HS-27A (cell line): ENCODE measurements around the gene BPIFB1.

Experiments used
- DNase-seq: peaks from one replicate; pipeline ENCODE4 v3.0.0-alpha.2; 2012; ENCODE audit warnings: low read depth, missing footprints

BPIFB1 gene

GRCh38 chr20:33325350-33325749, 42.3 kb downstream of the BPIFB1 start:
- no peak for DNase-seq

- no peak for DNase-seq
Observed at GRCh38 chr20:33328157-33329137, 45.4 kb downstream of the BPIFB1 start.

- DNase-seq: no peak
Observed at GRCh38 chr20:33332905-33333456, 50.0 kb downstream of the BPIFB1 start.

DNA sequence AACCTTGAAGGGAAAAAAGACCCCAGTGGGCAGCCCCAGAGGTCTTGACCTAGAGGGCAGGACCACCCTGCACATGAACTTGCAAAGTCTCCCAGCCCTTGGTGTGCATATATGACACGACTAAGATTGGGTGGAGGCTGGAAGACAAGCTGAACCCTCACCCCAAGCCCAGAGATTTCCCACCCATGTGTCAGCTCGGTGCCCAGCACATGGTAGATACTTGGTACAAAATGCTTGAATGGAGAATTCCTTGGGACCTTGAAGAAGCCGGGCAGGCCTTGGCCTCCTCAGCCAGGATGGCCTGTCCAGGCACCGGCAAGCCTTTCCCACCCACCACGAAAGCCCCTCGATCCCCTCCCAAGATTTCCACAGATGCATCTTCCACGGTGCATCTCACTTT, 50.6 kb downstream of the BPIFB1 start:
- DNase-seq: no peak

DNA sequence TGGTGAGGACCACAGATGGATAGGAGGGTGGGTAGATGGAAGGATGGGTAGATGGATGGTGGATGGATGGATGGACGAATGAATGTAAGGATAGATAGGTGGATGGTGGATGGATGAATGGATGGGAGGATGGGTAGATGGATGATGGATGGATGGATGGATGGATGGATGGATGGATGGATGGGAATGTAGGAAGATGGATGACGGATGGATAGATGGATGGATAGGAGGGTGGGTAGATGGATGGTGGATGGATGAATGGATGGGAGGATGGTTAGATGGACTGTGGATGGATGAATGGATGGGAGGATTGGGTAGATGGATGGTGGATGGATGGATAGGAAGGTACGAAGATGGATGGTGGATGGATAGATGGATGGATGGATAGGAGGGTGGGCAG, 51.1 kb downstream of the BPIFB1 start:
- DNase-seq: no peak

DNA sequence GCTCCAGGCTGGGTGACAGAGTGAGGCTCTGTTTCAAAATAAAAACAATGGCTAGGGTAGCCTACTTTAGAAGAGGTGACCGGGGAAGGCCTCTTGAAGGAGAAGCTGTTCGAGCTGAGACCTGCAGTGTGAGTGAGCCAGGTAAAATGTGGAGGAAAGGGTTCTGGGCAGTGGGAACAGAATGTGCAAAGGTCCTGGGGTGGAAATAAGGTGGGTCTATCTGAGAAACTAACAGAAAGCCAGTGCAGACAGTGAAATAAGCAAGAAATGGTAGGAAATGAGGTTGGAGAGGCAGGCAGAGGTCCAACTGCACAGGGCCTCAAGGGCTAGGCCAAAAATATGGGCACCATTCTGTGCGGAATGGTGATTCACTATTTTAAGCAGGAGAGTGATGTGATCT, 53.4 kb downstream of the BPIFB1 start:
- no peak for DNase-seq

DNA sequence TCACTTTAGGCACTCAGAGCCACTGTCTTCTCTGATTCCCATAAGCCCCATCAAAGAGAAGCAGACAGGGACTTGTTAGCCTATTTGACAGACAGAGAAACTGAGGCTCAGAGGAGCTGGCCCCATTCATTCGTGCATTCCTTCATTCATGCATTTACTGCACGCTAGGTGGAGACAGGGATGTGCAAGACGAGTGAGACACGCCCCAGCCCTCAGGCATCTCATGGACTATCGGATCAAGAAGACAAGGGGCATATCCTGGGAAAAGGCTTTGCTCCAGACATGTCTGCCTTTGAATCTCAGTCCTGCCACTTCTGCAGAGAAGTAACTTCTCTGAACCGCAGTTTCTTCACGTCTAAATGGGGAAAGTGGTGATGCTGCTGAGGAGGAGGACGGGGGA, 54.1 kb downstream of the BPIFB1 start:
- DNase-seq: no peak

DNA sequence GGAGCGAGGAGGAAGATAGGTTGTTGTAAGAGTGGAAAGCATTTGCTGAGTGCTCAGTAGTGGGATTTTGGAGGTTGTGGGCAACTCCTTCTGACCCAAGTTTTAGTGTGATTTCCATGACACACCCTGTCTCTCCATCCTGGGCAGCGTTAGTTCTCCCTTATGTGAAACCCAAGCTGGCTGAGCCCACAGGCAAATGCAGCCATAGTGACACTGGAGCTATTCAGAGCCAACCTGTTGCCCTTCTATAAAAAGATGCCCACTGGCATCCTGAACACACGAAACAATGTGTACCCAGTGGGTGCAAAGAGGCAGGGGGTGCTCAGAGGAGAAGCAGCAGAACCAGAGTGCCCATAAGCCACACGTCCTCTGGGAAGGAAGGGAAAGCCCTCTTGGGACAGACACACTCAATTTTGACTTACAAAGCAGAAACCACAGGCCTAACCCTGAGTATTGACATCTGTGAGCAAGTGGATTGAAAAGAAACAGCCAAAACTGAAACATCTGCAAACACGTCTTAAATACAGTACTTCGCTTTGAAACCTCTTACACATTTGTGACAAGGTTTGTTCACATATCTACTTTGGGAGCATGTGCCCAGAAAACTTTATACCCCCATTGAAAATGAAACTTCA, 54.6 kb downstream of the BPIFB1 start:
- DNase-seq: no peak

GRCh38 chr20:33338467-33339258, 55.6 kb downstream of the BPIFB1 start:
- DNase-seq: no peak

GRCh38 chr20:33339515-33340058, 56.6 kb downstream of the BPIFB1 start:
- DNase-seq: no peak

DNA sequence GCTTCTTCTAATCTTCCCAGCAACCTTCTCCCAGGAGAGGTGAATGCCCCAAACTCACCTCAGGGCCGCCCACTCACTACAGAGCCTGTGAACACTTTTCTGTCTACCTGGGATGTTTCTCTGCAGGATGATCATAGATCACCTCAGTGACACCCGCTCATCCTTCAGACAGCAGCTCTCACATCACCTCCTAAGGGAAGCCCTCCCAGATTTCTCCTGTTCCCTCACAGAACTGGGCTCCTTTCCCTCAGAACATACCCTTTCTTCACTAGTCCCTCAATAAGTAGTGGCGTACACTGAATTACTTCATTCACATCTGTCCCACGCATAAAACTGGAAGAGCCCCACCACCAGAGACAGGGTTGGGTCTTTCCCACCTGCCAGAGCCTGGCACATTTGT, 60.5 kb downstream of the BPIFB1 start:
- DNase-seq: no peak

GRCh38 chr20:33345342-33345741, 62.3 kb downstream of the BPIFB1 start:
- no peak for DNase-seq

GRCh38 chr20:33348136-33348937, 65.3 kb downstream of the BPIFB1 start:
- DNase-seq: no peak

- no peak for DNase-seq
Observed at GRCh38 chr20:33349493-33349892, 66.5 kb downstream of the BPIFB1 start.

DNA sequence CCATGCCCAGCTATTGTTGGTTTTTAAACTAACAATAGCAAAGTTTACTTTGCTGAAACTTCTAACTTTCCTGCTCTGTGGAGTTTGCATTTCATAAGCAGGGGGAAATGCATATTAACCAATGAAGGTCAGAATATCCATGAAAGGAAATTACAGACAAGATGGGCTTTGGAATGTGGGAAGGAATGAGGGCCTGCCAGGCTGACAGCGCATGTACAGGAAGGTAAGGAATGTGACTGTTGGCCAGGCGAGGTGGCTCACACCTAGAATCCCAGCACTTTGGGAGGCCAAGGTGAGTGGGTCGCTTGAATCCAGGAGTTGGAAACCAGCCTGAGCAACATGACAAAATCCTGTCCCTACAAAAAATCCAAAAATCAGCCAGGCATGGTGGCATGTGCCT, 68.7 kb downstream of the BPIFB1 start:
- no peak for DNase-seq

- no peak for DNase-seq
Observed at GRCh38 chr20:33352258-33353012, 69.4 kb downstream of the BPIFB1 start.

DNA sequence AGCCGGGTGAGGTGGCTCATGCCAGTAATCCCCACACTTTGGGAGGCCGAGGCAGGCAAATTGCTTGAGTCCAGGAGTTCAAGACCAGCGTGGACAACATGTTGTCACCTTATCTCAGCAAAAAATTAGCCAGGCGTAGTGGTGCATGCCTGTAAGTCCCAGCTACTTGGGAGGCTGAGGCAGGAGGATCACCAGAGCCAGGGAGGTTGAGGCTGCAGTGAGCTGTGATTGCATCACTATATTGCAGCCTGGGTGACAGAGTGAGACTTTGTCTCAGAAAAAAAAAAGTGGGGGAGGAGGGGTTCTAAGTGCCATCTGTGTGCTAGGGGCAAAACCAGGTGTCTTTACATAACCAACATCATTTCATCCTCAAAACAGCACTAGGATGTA, 70.0 kb downstream of the BPIFB1 start:
- no peak for DNase-seq
